Measurements from ENCODE around the gene GSTM4.
"Not testable (repeated sequence)": the region's sequence is repeated elsewhere in the genome, so short reads cannot be mapped to it uniquely, and the experiment has no call there.

Gene GSTM4

GRCh38 chr1:109669246-109669948, 13.5 kb downstream of the GSTM4 start:
- Histone ChIP-seq H3K9ac (no peak overlapping the region), H3K4me1 (no peaks in the 10 kb centered on the region), H2AFZ (no peak overlapping the region), H3K4me3 (ENCODE audit: low read depth, low read length) (no peak overlapping the region), H3K4me2 (ENCODE audit: low read length) (no peak overlapping the region), H3K9me3 (ENCODE audit: control insufficient read depth, low read length) (no peaks in the 10 kb centered on the region), H3K27me3 (ENCODE audit: control insufficient read depth, insufficient read depth, low read length) (no peaks in the 10 kb centered on the region), H3K27ac (no peak overlapping the region), H3K36me3 (ENCODE audit: control insufficient read depth, insufficient read depth, low read length) (no peaks in the 10 kb centered on the region), H3K79me2 (no peaks in the 10 kb centered on the region)
- TF ChIP-seq, protein P1, sequence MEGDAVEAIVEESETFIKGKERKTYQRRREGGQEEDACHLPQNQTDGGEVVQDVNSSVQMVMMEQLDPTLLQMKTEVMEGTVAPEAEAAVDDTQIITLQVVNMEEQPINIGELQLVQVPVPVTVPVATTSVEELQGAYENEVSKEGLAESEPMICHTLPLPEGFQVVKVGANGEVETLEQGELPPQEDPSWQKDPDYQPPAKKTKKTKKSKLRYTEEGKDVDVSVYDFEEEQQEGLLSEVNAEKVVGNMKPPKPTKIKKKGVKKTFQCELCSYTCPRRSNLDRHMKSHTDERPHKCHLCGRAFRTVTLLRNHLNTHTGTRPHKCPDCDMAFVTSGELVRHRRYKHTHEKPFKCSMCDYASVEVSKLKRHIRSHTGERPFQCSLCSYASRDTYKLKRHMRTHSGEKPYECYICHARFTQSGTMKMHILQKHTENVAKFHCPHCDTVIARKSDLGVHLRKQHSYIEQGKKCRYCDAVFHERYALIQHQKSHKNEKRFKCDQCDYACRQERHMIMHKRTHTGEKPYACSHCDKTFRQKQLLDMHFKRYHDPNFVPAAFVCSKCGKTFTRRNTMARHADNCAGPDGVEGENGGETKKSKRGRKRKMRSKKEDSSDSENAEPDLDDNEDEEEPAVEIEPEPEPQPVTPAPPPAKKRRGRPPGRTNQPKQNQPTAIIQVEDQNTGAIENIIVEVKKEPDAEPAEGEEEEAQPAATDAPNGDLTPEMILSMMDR (IDR thresholded peaks at IDR 0.05): no peak

GRCh38 chr1:109669949-109670302, 14.0 kb downstream of the GSTM4 start:
- H3K27me3 ChIP-seq (ENCODE audit: control insufficient read depth, insufficient read depth, low read length); H3K4me3 ChIP-seq (ENCODE audit: low read depth, low read length); H3K36me3 ChIP-seq (ENCODE audit: control insufficient read depth, insufficient read depth, low read length); H3K4me2 ChIP-seq (ENCODE audit: low read length); H3K9ac ChIP-seq; H3K9me3 ChIP-seq (ENCODE audit: control insufficient read depth, low read length); H3K27ac ChIP-seq; H2AFZ ChIP-seq; H3K4me1 ChIP-seq; H3K79me2 ChIP-seq: not testable (repeated sequence)

DNA sequence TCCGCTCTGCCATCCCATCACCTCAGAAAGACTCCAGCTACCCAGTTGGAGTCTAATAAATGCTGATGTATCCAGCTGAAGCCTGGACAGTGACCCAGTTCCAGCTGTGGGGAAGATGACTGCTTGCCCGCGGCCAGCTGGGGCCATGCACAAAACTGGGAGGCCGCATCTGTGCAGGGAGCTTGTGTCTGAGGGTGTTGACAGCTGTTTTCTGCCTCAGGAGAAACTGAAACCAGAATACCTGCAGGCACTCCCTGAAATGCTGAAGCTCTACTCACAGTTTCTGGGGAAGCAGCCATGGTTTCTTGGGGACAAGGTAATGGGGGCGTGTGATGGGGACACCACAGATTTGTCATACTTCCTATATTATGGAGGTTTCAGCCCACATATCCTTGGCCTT, 15.2 kb downstream of the GSTM4 start:
- Histone ChIP-seq H3K4me1 (no peaks in the 10 kb centered on the region), H3K27me3 (ENCODE audit: control insufficient read depth, insufficient read depth, low read length) (no peaks in the 10 kb centered on the region), H3K27ac (no peak overlapping the region), H3K4me2 (ENCODE audit: low read length) (no peak overlapping the region), H2AFZ (no peak overlapping the region), H3K36me3 (ENCODE audit: control insufficient read depth, insufficient read depth, low read length) (no peaks in the 10 kb centered on the region), H3K4me3 (ENCODE audit: low read depth, low read length) (no peak overlapping the region), H3K9ac (no peak overlapping the region), H3K79me2 (no peaks in the 10 kb centered on the region), H3K9me3 (ENCODE audit: control insufficient read depth, low read length) (no peaks in the 10 kb centered on the region)
- TF ChIP-seq, protein P1 (IDR thresholded peaks at IDR 0.05): no peak

- not testable (repeated sequence) for H3K36me3 ChIP-seq (ENCODE audit: control insufficient read depth, insufficient read depth, low read length); H3K27me3 ChIP-seq (ENCODE audit: control insufficient read depth, insufficient read depth, low read length); H3K27ac ChIP-seq; H3K79me2 ChIP-seq; H3K4me1 ChIP-seq; H3K9ac ChIP-seq; H3K9me3 ChIP-seq (ENCODE audit: control insufficient read depth, low read length); H2AFZ ChIP-seq; H3K4me2 ChIP-seq (ENCODE audit: low read length); H3K4me3 ChIP-seq (ENCODE audit: low read depth, low read length)
Observed at GRCh38 chr1:109673861-109674260, 18.0 kb downstream of the GSTM4 start.

GRCh38 chr1:109676683-109677381, 20.9 kb downstream of the GSTM4 start:
- H3K4me3 ChIP-seq (ENCODE audit: low read depth, low read length); H3K27ac ChIP-seq; H3K36me3 ChIP-seq (ENCODE audit: control insufficient read depth, insufficient read depth, low read length): not testable (repeated sequence)

DNA sequence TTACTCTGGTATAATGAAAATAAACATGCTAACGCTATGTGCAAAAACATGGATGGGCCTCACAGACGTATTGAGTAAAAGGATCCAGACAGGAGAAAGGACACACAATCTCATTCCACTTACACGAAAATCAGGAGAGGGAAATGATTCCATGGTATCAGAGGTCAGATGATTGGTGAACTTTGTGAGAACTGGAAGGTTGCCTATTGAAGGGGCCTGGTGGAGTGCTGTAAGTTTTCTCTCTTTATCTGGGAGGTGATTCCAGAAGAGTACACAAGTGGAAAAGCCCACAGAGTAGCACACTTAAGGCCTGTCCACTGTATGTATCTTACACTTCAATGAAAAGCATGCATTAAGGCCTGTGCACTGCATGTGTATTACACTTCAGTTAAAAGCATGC, 21.6 kb downstream of the GSTM4 start:
- H3K9me3 ChIP-seq (ENCODE audit: control insufficient read depth, low read length): no peaks in the 10 kb centered on the region
- no peak overlapping the region for H3K4me3 ChIP-seq (ENCODE audit: low read depth, low read length)
- no peaks in the 10 kb centered on the region for H3K36me3 ChIP-seq (ENCODE audit: control insufficient read depth, insufficient read depth, low read length)
- H3K27me3 ChIP-seq (ENCODE audit: control insufficient read depth, insufficient read depth, low read length): no peaks in the 10 kb centered on the region
- H3K27ac ChIP-seq: no peak overlapping the region
- H2AFZ ChIP-seq: no peak overlapping the region
- TF ChIP-seq, protein P1 (IDR thresholded peaks at IDR 0.05): no peak
- H3K9ac ChIP-seq: no peak overlapping the region
- H3K4me1 ChIP-seq: no peaks in the 10 kb centered on the region
- H3K79me2 ChIP-seq: no peaks in the 10 kb centered on the region
- no peak overlapping the region for H3K4me2 ChIP-seq (ENCODE audit: low read length)

More at GRCh38 chr1:109676683-109677381, 20.9 kb downstream of the GSTM4 start:
- not testable (repeated sequence) for H3K27me3 ChIP-seq (ENCODE audit: control insufficient read depth, insufficient read depth, low read length); H3K4me2 ChIP-seq (ENCODE audit: low read length); H3K9me3 ChIP-seq (ENCODE audit: control insufficient read depth, low read length); H3K4me1 ChIP-seq; H3K79me2 ChIP-seq; H3K9ac ChIP-seq; H2AFZ ChIP-seq

DNA sequence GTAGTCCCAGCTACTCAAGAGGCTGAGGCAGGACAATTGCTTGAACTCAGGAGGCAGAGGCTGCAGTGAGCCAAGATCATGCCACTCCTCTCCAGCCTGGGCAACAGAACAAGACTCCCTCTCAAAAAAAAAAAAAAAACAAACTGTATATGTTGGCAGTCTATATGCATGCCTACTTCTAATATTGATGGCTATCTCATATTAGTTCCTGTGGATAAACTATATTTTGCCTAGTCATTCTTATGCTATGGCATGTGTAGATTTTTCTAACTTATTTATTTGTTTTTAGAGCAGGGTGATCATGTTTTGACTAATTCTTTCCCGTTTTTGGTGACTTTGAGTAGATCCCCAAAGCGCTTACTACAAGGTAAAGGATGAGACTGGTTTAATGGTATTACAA, 22.7 kb downstream of the GSTM4 start:
- not testable (repeated sequence) for H3K4me3 ChIP-seq (ENCODE audit: low read depth, low read length); H3K79me2 ChIP-seq; H3K36me3 ChIP-seq (ENCODE audit: control insufficient read depth, insufficient read depth, low read length); H2AFZ ChIP-seq; H3K9me3 ChIP-seq (ENCODE audit: control insufficient read depth, low read length); H3K27me3 ChIP-seq (ENCODE audit: control insufficient read depth, insufficient read depth, low read length); H3K4me2 ChIP-seq (ENCODE audit: low read length); H3K27ac ChIP-seq; H3K4me1 ChIP-seq; H3K9ac ChIP-seq

DNA sequence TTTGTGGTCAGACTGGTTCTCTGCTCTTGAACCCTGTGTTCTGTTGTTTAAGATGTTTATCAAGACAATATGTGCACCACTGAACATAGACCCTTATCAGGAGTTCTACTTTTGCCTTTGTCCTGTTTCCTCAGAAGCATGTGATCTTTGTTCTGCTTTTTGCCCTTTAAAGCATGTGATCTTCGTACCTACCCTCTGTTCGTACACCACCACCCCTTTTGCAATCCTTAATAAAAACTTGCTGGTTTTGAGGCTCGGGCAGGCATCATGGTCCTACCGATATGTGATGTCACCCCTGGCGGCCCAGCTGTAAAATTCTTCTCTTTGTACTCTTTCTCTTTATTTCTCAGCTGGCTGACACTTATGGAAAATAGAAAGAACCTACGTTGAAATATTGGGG, 28.9 kb downstream of the GSTM4 start:
- H3K27me3 ChIP-seq (ENCODE audit: control insufficient read depth, insufficient read depth, low read length): not testable (repeated sequence)

More for the DNA sequence above, 28.9 kb downstream of the GSTM4 start:
- not testable (repeated sequence) for H2AFZ ChIP-seq; H3K4me2 ChIP-seq (ENCODE audit: low read length); H3K9me3 ChIP-seq (ENCODE audit: control insufficient read depth, low read length); H3K9ac ChIP-seq; H3K4me3 ChIP-seq (ENCODE audit: low read depth, low read length); H3K79me2 ChIP-seq; H3K27ac ChIP-seq; H3K4me1 ChIP-seq; H3K36me3 ChIP-seq (ENCODE audit: control insufficient read depth, insufficient read depth, low read length)
